Ishikawa (cell line): Measurements from ENCODE around the gene TTC34.
A peak's percentile ranks its signal among the peaks of the same experiment; 100 is the strongest.

ENCODE experiments used
- CEBPB ChIP-seq: IDR thresholded peaks from 2 replicates; pipeline ENCODE4 v1.6.1; 2012
- CREB1 ChIP-seq: IDR thresholded peaks from 2 replicates; pipeline ENCODE4 v1.6.1; 2012; ENCODE audit warnings: low read depth
- EGR1 ChIP-seq: IDR thresholded peaks from 2 replicates; pipeline ENCODE4 v1.6.1; 2012
- EP300 ChIP-seq: IDR thresholded peaks from 2 replicates; pipeline ENCODE4 v1.6.1; 2012; ENCODE audit warnings: borderline replicate concordance
- FOXM1 ChIP-seq: IDR thresholded peaks from 2 replicates; pipeline ENCODE4 v1.6.1; 2012; ENCODE audit warnings: low read depth, borderline replicate concordance
- NFIC ChIP-seq: IDR thresholded peaks from 2 replicates; pipeline ENCODE4 v1.6.1; 2012
- RAD21 ChIP-seq: IDR thresholded peaks from 2 replicates; pipeline ENCODE4 v1.6.1; 2012; ENCODE audit warnings: low read depth
- REST ChIP-seq: IDR thresholded peaks from 2 replicates; pipeline ENCODE4 v1.6.1; 2012; ENCODE audit warnings: low read depth, mild to moderate bottlenecking
- TAF1 ChIP-seq: IDR thresholded peaks from 2 replicates; pipeline ENCODE4 v1.6.1; 2012; ENCODE audit warnings: low read depth, mild to moderate bottlenecking
- TCF12 ChIP-seq: IDR thresholded peaks from 2 replicates; pipeline ENCODE4 v1.6.1; 2012; ENCODE audit warnings: low read depth
- TEAD4 ChIP-seq: IDR thresholded peaks from 2 replicates; pipeline ENCODE4 v1.6.1; 2012
- USF1 ChIP-seq: IDR thresholded peaks from 2 replicates; pipeline ENCODE4 v1.6.1; 2012
- YY1 ChIP-seq: IDR thresholded peaks from 2 replicates; pipeline ENCODE4 v1.6.1; 2012; ENCODE audit warnings: low read depth
- ZBTB7A ChIP-seq: IDR thresholded peaks from 2 replicates; pipeline ENCODE4 v1.6.1; 2012; ENCODE audit warnings: low read depth
- TF ChIP-seq, protein P1 (sequence below): IDR thresholded peaks from 2 replicates; pipeline ENCODE4 v1.6.1; 2012

Gene TTC34

DNA sequence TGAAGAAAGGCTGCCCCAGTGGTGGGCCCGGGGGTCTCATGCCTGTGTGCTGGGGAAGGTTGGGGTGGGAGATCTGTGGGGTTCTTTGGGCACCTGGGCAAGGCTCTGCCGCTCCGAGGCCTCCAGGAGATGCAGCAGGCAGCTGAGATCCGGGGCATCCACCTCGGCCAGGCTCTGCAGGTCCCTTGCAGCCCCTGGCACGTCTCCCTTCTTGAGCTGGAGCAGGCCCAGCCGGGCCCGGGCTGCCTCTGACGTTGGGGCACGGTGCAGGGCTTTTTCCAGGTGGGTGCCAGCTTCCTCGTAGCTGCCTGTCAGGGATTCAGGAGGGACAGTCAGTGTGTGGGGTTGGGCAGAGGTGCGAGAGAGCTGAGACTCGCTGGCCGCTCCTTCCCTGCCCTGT, 157.3 kb downstream of the TTC34 start:
- no peak for TF ChIP-seq ZBTB7A
- TF ChIP-seq USF1, result no peak
- TF ChIP-seq TAF1, result no peak
- TF ChIP-seq EP300, result no peak
- TF ChIP-seq REST, result no peak
- TF ChIP-seq RAD21, result no peak
- TF ChIP-seq YY1, result no peak
- no peak for TF ChIP-seq CEBPB
- no peak for TF ChIP-seq NFIC
- TF ChIP-seq TEAD4, result no peak
- no peak for TF ChIP-seq FOXM1
- TF ChIP-seq CREB1, result no peak
- no peak for TF ChIP-seq TCF12

DNA sequence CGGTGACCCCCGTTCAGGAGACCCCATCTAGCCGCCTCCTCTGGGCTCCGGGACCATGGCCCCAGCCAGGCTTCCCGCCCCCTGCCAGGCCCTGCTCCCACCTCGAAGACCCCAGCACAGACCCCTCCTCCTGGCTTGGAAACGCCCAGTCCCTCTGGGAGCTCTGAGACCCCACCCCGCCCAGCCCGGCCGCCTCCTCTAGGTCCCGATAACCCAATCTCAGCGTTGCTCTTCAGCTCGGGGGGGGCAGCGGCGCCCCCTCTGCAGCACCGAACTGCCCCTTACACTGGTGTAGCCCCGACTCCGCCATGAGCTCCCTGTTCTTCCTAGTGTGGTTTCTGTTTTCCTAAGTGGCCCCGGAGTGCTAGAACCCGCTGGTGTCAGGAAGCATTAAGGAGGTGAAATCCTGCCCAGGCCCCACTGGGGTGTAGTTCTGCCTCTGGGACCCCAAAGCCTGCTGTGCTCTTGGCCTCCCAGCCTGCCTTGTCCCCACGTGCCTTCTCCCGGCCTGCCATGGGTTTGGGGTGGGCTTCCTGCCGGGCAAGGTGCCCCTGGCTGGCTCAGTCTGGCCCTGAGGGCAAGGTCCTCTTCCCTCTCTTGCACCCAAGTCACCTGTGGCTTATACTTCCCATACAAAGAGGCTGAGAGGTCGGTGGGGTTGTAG, 157.9 kb downstream of the TTC34 start:
- no peak for TF ChIP-seq TCF12
- TF ChIP-seq TEAD4, result no peak
- TF ChIP-seq CEBPB, result no peak

DNA sequence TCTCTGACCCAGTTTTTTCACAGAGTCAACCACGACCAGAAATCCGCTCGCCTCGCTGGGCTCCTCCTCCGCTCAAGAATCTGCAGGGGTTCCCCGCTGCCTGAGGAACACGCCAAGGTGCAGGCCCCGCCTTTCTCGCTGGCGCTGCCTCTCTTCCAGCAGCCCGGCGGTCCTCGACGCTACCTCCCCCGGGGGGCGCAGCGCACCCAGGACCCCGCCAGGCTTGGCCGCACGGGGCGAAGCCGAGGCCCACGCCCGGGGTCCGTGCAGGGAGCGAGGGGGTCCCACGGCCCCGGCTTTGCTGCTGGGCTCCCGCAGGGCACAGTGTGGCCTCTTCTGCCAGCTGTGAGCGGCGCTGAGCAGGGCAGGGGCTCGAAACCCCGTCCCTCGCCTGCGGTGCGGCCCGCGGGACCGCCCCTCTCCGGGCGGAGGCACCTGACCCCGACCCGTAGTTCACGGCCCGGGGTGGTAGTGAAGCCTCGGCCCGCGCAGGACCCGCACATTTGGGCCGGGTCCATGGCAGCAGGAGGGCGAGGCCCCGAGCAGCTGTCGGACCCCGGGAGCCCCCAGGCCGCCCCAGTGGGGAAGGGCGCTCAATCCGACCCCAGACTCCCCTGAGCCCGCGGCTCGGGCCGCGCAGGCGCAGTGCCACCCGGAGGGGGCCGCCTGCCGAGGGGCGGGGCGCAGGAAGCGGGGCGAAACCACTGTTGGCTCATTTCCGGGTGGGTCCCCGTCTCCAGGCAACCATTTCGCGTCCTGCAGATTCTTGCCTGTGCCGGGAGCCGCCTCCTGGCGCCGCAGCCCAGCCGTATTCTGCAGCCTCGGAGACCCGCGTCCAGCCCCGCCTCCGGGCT, 158.7 kb downstream of the TTC34 start:
- TF ChIP-seq REST (no peak), EP300 (peak; percentile 34; the same call in 1 of the 2 replicates), USF1 (no peak; the same call in 1 of the 2 replicates), RAD21 (no peak), EGR1 (0 out of 2 replicates have a peak, but pooled peaks have one; percentile 14), TEAD4 (peak; percentile 40), CREB1 (no peak), TAF1 (peak; percentile 51; the same call in 1 of the 2 replicates), YY1 (no peak), FOXM1 (no peak), NFIC (no peak), TCF12 (no peak; the same call in 1 of the 2 replicates), CEBPB (no peak), ZBTB7A (peak; percentile 90; the same call in 1 of the 2 replicates)
- TF ChIP-seq, protein P1, sequence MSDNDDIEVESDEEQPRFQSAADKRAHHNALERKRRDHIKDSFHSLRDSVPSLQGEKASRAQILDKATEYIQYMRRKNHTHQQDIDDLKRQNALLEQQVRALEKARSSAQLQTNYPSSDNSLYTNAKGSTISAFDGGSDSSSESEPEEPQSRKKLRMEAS, result peak; percentile 54; the same call in 1 of the 2 replicates

DNA sequence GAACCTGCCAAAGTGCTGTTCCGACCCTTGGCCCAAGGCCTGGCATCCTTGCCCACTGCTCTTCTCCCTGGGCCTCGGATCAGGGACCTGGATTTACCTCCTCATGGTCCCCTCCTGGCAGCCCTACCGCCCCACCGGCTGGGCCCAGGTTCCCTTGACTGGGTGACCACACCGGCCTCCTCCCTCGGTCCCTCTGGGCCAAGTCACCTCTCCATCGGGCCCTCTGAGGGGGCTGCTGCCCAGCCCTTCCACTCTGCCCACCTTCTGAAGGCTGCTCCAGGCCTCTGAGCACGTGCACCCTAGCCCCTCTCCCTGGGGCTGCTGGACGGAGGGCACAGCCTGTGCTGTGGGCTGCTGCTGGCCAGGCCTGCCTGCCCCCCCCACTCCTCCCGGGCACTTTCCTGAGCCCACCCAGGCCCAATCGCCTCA, 159.3 kb downstream of the TTC34 start:
- no peak for TF ChIP-seq TAF1
- TF ChIP-seq EP300, result no peak
- TF ChIP-seq FOXM1, result no peak
- no peak for TF ChIP-seq CEBPB
- TF ChIP-seq RAD21, result no peak
- TF ChIP-seq USF1, result no peak
- TF ChIP-seq YY1, result no peak
- TF ChIP-seq, protein P1, result no peak
- no peak for TF ChIP-seq CREB1
- no peak for TF ChIP-seq NFIC
- no peak for TF ChIP-seq EGR1
- no peak for TF ChIP-seq ZBTB7A
- no peak for TF ChIP-seq TEAD4
- TF ChIP-seq TCF12, result no peak
- TF ChIP-seq REST, result no peak
